ENCODE results near the gene PGAP3.

- TF ChIP-seq CTCF (IDR thresholded peaks at IDR 0.05): peak; percentile 84
- TF ChIP-seq POLR2AphosphoS5 (IDR thresholded peaks at IDR 0.05; ENCODE audit: low read depth, low read length): no peak
- TF ChIP-seq TCF7L2 (IDR thresholded peaks at IDR 0.05; ENCODE audit: low read depth, low read length): no peak
- TF ChIP-seq SIN3A (IDR thresholded peaks at IDR 0.05; ENCODE audit: borderline replicate concordance, insufficient read depth, low read depth, low read length): no peak
- TF ChIP-seq REST (IDR thresholded peaks at IDR 0.05; ENCODE audit: insufficient read depth in 1 of 2, low read depth in 2 of 2, low read length in 1 of 2): no peak
Measured at GRCh38 chr17:39623356-39623950, 64.4 kb downstream of the PGAP3 start.
